Bronchial epithelial cell (primary cell): ENCODE data around the gene FGR. TPM values are rescaled to one million over a fixed set of nuclear protein-coding genes. Genes with fewer than 3 reads are reported as not detected.

Experiments
- DNase-seq: peaks from one replicate; pipeline ENCODE4 v3.0.0-alpha.2; 2010; ENCODE audit warnings: low read depth
- FAIRE-seq: peaks from 2 replicates; lab custom pipeline; 2011; peaks lifted over from hg19 to GRCh38; lab: Jason Lieb, UNC
- H3K27me3 ChIP-seq: 2 replicates; pipeline ENCODE4 v1.5.1; 2011; ENCODE audit warnings: low read length; ENCODE audit not compliant: control insufficient read depth, insufficient read depth
- H3K36me3 ChIP-seq: 2 replicates; pipeline ENCODE4 v1.5.1; 2011; ENCODE audit warnings: low read length; ENCODE audit not compliant: control insufficient read depth, insufficient read depth
- H3K4me3 ChIP-seq: 2 replicates; pipeline ENCODE4 v1.5.1; 2011; ENCODE audit warnings: mild to moderate bottlenecking, low read depth, low read length, control low read depth
- CTCF ChIP-seq: IDR thresholded peaks from 2 replicates; pipeline ENCODE4 v1.5.1; 2011; ENCODE audit warnings: mild to moderate bottlenecking, moderate library complexity, low read length, control low read depth, inconsistent platforms; ENCODE audit not compliant: insufficient read depth, severe bottlenecking
- total RNA-seq: library from RNA; depleted of rRNA; stranded (reverse); fragments of >200 nt; gene quantifications from 2 replicates; pipeline ENCODE4 v1.2.1, GENCODE V29; 2014

Gene FGR
- total RNA-seq, 1 donor from 2014 or later: 1.1 TPM

DNA sequence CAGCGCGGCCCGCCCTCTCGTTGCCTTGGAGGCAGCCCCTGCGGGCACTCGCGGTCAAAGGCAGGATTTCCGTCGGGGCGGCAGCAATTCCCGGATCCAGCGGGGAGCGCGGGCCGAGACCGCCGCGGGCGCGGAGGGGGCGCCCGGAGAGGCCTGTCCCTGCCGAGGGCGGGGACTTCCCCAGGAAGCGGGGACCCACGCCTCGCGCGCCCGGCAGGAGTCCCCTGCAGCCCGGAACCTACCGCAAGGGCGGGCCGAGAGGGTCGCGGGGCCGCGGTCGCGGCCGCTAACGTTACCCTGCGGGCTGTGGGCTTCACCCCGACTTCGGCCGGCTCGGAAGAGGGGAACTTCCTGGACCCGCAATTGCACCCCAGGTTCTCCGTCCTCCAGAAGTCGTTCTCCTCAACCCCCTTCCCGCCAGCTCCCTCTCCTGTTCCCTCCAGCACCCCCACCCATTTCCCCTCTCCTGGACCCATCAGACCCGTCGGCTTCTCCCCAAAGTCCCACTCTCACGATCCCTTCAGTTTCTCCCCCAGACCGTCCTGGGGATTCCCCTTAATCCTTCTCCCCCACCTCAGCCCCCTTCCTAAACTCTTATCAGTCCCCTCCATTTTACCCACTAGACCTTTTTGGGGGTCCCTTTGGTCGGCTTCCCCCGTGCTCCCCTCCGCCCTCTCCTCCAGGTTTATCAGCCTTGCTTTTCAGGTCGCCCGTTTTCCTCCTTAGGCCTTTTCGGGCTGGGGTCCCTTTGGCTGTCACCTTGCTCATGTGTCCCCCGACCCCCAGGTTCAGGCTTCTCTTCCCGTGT, 604 bp downstream of the FGR start:
- Histone ChIP-seq H3K36me3 (no peaks in the 10 kb centered on the region), H3K4me3 (peak overlapping the region; percentile 22), H3K27me3 (peaks cover 5% of the 10 kb centered on the region)
- TF ChIP-seq CTCF: no peak
- DNase-seq (no peak), FAIRE-seq (no peak)

GRCh38 chr1:27633640-27634176, 1.3 kb downstream of the FGR start:
- no peak for FAIRE-seq
- H3K4me3 ChIP-seq: peak overlapping the region; percentile 22
- TF ChIP-seq CTCF: no peak

GRCh38 chr1:27633298-27633610, 1.7 kb downstream of the FGR start:
- no peak for FAIRE-seq
- TF ChIP-seq CTCF: no peak

More at GRCh38 chr1:27633640-27634176, 1.3 kb downstream of the FGR start:
- DNase-seq: no peak
- H3K27me3 ChIP-seq: peaks cover 5% of the 10 kb centered on the region
- H3K36me3 ChIP-seq: no peaks in the 10 kb centered on the region

GRCh38 chr1:27632387-27633297, 2.3 kb downstream of the FGR start:
- no peak for FAIRE-seq
- Histone ChIP-seq H3K4me3 (no peak overlapping the region), H3K27me3 (peaks cover 5% of the 10 kb centered on the region), H3K36me3 (no peaks in the 10 kb centered on the region)
- TF ChIP-seq CTCF: no peak
- DNase-seq: no peak

More at GRCh38 chr1:27633298-27633610, 1.7 kb downstream of the FGR start:
- no peak overlapping the region for H3K4me3 ChIP-seq
- no peaks in the 10 kb centered on the region for H3K36me3 ChIP-seq
- DNase-seq: no peak
- H3K27me3 ChIP-seq: peaks cover 5% of the 10 kb centered on the region

GRCh38 chr1:27630859-27631491, 4.0 kb downstream of the FGR start:
- no peak for FAIRE-seq
- no peak for DNase-seq
- TF ChIP-seq CTCF: no peak

More at GRCh38 chr1:27630859-27631491, 4.0 kb downstream of the FGR start:
- Histone ChIP-seq H3K36me3 (no peaks in the 10 kb centered on the region), H3K27me3 (peaks cover 5% of the 10 kb centered on the region), H3K4me3 (no peak overlapping the region)
